ENCODE results near the gene CLEC4C.
"Not testable (repeated sequence)": the region's sequence is repeated elsewhere in the genome, so short reads cannot be mapped to it uniquely, and the experiment has no call there.

GRCh38 chr12:7783433-7783832, 36.3 kb upstream of the CLEC4C start:
- TF ChIP-seq EP300, CTCF (IDR thresholded peaks at IDR 0.05): not testable (repeated sequence)
